ENCODE data around the gene MED8.
"Not testable (repeated sequence)": the region's sequence is repeated elsewhere in the genome, so short reads cannot be mapped to it uniquely, and the experiment has no call there.

Gene MED8

GRCh38 chr1:43382027-43382779 is 7.4 kb downstream of the MED8 start:
- DNase-seq: no peak

DNA sequence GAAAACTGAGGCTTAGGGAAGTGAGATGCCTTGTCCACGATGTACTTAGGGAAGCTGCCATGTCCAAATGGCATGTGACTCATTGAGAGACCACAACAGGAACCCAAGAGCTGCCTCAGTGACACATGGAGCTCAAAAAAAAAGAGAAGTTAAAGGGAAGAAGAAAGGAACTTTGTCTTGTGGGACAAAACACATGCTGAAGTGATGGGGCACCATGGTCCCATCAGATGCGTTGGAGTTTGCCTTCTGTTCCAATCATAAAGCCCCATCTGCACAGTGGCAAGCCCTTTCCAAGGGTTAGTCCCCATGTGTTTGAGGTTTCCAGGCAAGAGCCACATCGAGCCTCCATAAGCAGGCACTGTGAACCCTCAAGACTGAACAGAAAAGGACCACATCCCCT is 8.0 kb downstream of the MED8 start:
- no peak for DNase-seq

GRCh38 chr1:43379476-43379875 is 10.1 kb downstream of the MED8 start:
- no peak for DNase-seq

- no peak for DNase-seq
Measured at GRCh38 chr1:43377831-43378230, 11.8 kb downstream of the MED8 start.

DNA sequence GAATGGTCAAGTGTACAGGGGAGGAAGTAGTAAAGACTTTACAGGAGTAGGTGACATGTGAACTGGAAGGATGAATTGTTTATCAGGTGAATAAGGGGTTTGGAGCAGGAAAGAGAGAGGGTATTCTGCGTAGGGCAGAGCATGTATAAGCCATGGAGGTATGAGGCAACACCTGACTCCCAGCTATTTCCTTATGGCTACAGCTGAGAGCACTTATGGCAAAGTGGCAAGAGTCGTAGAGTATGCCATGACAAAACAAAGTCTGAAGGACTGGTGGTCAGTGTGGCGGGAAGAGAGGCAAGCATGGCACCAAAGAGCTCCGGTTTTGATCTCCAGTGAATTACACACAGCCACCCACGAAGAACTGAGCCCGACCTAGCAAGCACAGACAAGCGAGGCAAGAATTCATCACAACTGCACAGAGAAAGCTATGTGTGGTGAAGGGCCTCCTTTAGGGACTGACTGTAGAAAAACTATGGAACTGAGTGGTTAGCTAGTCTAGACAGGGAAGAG is 12.8 kb downstream of the MED8 start:
- DNase-seq: no peak

DNA sequence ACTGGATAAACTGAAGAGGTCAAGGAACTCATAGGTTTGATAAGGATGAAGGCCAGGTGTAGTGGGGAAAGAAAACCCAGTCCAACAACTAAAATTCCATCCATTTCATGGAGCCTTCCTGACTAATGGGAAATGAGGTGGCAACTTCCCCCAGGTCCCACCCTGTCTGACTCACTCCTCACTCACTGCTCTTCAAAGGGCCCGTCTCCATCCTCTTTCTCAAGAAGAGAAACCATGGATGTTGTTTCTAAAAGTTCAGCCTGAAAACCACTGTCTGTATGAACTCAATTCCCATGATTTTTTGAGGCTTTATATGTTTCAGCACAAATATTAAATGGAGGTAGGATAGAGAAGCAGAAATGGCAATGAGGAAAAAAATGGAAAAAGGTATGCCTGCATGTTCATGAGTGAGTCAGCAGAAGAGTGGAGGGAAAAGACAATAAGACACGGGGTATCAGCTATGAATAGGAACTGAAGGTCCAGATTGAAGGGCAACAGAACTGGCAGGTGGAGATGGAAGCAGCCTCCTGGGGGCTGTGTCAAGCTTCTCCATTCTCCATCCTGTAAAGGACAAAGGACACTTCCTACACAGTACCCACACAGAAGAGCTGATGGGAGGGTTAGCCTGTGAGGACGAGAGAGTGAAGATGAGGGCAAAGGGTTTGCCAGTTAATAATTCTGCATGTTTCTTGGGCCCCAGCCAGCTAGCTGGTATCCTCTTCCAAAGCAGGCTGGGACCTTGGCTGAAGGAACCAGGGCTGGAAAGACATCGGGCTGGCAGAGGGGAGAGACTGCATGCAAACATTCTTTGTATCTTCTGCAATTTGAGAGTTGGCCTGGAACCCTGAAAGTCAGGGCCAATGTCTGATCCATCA is 16.3 kb downstream of the MED8 start:
- DNase-seq: no peak

DNA sequence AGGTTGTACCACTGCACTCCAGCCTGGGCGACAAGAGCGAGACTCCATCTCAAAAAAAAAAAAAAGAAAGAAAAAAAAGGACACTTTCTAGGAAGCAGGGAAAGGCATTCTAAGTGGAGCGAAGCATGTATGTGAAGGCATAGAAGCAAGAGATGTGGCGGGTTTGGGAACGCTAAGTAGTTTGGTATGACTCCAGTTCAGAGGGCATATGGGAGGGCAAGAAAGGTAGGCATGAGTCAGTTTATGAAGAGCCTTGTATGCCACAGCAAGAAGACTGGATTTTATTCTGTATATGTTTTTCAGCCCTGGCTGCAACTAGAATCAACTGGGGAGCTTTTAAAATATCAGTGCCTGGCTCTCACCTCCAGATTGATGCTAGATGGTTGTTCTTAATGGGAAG is 17.4 kb downstream of the MED8 start:
- no peak for DNase-seq

- DNase-seq: no peak
Measured at GRCh38 chr1:43370564-43370963, 19.0 kb downstream of the MED8 start.

GRCh38 chr1:43369779-43370178 is 19.8 kb downstream of the MED8 start:
- not testable (repeated sequence) for DNase-seq

- DNase-seq: no peak
Measured at GRCh38 chr1:43368646-43369020, 21.0 kb downstream of the MED8 start.

DNA sequence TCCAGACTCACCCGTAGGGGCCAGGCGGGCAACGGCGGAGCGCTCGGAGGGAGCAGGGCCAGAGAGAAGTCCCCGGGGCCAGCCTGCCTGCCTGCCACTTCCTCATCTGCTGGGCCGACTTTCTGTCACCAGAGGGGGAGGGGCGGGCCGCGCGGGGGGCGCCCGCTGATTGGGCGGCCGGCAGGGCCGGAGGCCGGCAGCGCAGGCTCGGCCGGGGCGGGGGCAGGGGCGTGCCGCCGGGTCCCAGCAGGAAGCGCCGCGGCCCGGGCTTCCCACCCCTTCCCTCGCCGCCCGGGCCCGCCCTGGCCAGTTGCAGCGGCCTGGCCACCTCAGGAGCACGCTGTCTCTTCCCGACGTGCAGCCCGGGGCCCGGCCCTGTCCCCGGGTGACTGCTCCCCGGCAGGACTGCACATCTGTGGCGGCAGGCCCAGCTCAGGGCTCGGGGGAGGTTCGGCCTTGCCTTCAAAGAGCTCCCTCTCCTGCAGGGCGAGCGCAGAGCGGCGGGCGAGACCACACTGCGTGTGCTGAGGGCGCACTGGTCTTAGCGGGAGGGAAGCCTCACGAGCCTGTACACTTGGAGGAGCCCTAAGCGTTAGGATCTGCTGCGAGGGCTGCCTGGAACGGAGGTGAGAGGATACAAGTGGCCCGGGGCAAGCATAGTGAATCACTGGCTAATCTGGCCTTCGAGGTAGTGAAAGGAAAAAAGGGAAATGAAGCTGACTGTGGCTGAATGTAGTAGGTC is 21.5 kb downstream of the MED8 start, which contains the start of gene ELOVL1:
Gene ELOVL1 (minus strand): TSS at position 108 of the 742 bp plus-strand sequence. CDS start 2,402 bp downstream, outside the sequence.
- DNase-seq: peak; percentile 96

DNA sequence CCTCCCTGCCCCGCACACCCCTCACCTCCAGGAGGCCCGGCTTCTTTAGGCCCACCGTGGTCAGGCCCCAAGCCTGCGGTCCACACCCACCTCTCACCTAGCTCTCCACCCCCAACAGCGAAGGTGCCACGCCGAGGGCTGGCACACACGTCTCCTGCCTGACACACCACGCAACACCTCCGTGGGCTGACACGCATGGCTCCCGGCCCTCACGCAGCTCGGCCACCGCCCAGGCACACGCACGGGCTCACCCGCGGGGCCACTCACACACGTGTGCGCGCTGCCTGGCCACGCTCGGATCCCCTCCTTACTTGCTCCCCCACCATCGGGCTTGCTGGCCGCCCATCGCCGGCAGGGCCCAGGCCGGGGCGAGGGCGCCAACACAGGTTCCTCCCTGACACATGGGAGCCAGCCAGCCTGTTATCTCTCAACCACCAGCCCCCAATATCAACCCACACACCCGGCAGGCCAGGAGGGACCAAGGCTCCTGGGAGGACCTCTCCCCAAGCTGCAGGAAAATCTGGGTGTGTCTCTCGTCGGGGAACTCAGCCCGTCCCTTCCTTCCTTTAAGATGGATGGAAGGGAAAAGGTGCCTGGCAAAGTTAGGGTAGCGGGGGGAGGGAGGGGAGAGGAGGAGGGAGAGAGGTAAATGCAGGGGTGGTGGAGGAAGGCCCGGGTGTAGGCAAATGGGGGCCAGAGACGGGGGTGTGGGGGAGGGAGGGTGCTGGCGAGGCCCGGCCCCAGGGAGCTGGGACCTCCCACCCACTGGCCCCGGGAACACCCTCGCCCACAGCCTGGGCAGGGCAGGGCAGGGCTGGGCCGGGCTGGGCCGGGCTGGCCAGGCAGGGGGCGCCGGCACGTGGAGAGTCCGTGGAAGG is 22.3 kb downstream of the MED8 start:
- peak; percentile 68 for DNase-seq

GRCh38 chr1:43366601-43367025 is 23.0 kb downstream of the MED8 start:
- DNase-seq: peak; percentile 60

GRCh38 chr1:43366179-43366578 is 23.4 kb downstream of the MED8 start:
- peak; percentile 90 for DNase-seq

DNA sequence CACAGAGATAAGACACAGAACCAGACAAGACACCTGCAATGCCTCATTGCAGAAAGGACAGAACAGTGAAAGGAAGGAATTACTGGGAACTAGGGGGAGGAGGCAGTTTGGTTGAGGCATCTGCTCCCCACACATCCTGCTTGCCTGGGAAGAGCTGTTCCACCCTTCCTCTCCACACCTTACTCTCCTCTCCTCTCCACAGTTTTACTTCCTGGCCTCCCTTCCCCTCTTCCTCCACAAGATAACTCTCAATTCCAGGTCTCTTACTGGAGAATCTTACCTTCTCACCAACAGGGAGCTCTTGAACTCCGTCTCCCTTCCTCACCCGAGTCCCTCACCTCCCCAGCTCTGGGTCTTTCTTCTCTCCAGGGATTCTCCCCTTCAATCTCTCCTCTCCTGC is 23.9 kb downstream of the MED8 start:
- DNase-seq: no peak

- DNase-seq: no peak
Measured at GRCh38 chr1:43363935-43364525, 25.6 kb downstream of the MED8 start.

GRCh38 chr1:43363283-43363934 is 26.2 kb downstream of the MED8 start:
- DNase-seq: no peak

GRCh38 chr1:43360616-43361015 is 29.0 kb downstream of the MED8 start:
- no peak for DNase-seq

DNA sequence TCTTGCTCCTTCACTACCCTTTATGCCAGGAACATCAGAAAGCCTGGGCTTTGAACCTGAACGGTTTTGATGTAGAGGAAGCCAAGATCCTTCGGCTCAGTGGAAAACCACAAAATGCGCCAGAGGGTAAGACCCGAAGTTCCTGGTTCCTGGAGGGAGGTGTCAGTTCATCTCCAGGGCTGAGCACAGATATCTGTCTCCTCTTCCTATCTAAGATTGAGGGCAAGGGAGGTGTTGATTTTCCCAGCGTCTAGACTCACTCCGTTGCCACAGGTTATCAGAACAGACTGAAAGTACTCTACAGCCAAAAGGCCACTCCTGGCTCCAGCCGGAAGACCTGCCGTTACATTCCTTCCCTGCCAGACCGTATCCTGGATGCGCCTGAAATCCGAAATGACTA is 29.9 kb downstream of the MED8 start:
- no peak for DNase-seq

GRCh38 chr1:43358746-43359693 is 30.6 kb downstream of the MED8 start, which contains the start of gene CDC20:
Gene CDC20 (plus strand): TSS chr1:43358981. CDS start chr1:43359216, 235 bp downstream.
- DNase-seq: peak; percentile 100

Data from islet precursor cell (in vitro differentiated cells).